SK-MEL-5 (cell line): ENCODE measurements around the gene DHRS1. TPM values are rescaled to one million over a fixed set of nuclear protein-coding genes. Genes with fewer than 3 reads are reported as not detected.

Experiments
- DNase-seq: peaks from one replicate; pipeline ENCODE4 v3.0.0-alpha.2; 2016; ENCODE audit warnings: low read depth, low spot score
- in situ Hi-C: cut with HindIII; loops from 2 replicates; pipeline ENCODE4 v1.10.0; 2016; ENCODE audit warnings: low sequenced_read_pairs, high pct_unique_total_duplicates, low pct_unique_long_range_greater_than_20kb
- polyA plus RNA-seq, 2 experiments: library from polyadenylated mRNA; depleted of rRNA; stranded (reverse); fragments of >200 nt; gene quantifications; 2 replicates each; pipeline ENCODE4 v1.2.3, GENCODE V29; 2015
- total RNA-seq: library from RNA; depleted of rRNA; stranded (reverse); fragments of >200 nt; shearing (Covaris generic); gene quantifications from 2 replicates; pipeline ENCODE4 v1.2.3, GENCODE V29; 2014; rRNA removed

Gene DHRS1
- 0.82 and 3.8 TPM in 2 replicates for total RNA-seq
- 2.8 and 5.7 TPM in 2 replicates for polyA plus RNA-seq (2015; cell fraction: cytosol; rRNA removed)
- polyA plus RNA-seq (2015; cell fraction: nucleus; rRNA removed), result 48.2 and 59.4 TPM in 2 replicates

GRCh38 chr14:24299255-24300191 lies at the start of gene DHRS1, which contains the start of gene NOP9:
Gene DHRS1 (minus strand): TSS chr14:24299780. CDS start chr14:24299106, 674 bp downstream.
Gene NOP9 (plus strand): TSS chr14:24299850. CDS start chr14:24299955, 105 bp downstream.
- peak; percentile 85 for DNase-seq
- in situ Hi-C loops, result no loop called here

GRCh38 chr14:24348186-24348585 lies 48.6 kb upstream of the DHRS1 start:
- in situ Hi-C loops, result no loop called here
- no peak for DNase-seq

GRCh38 chr14:24347134-24347533 lies 47.6 kb upstream of the DHRS1 start:
- DNase-seq, result no peak
- in situ Hi-C loops, result no loop called here

DNA sequence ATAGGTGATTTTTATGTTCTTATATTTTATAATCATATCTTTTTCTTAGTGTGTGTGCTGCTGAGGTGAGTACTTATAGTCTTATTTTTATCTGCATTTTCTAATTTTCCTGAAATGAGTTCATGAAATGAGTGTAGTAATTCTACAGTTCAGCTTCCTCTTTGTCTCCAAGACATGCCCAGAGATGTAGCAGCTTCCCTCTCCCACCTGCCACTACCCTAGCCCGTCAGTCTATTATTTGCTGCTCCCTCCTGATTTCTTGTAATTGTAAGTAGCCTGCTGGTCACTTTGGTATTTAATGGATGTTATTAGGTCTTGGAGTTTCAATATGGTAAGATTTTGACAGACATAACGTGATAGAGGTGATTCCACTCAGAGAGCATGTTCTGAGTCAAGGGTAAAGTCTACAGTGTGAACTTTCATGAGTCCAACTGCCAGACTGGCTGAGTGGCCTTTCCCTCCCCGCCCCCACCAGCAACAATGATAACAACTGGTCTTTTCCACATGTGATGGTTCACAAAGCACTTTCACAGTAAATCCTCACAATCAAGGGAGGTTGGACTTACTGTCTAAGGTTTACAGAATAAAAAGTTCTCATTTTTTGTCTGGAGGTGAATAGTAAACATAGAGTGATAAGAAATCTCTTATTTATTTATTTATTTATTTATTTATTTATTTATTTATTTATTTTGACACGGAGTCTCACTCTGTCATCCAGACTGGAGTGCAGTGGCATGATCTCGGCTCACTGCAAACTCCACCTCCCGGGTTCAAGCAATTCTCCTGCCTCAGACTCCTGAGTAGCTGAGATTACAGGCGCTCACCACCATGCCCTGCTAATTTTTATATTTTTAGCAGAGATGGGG lies 44.4 kb upstream of the DHRS1 start:
- in situ Hi-C loops, result no loop called here
- DNase-seq, result no peak

DNA sequence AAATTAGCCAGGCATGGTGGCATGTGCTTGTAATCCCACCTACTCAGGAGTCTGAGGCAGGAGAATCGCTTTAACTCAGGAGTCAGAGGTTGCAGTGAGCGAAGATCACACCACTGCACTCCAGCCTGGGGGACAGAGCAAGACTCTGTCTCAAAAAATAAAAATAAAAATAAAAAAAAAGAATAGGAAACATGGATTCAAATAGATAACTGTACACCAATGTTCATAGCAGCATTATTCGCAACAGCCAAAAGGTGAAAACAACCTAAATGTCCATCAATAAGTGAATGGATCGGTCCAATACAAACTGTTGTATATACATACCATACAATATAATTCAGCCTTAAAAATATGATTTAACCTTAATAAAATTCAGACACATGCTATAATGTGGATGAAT lies 43.3 kb upstream of the DHRS1 start:
- no peak for DNase-seq
- in situ Hi-C loops, result no loop called here

- DNase-seq, result no peak
- in situ Hi-C loops, result no loop called here
These were observed 41.0 kb upstream of the DHRS1 start for GRCh38 chr14:24340606-24341005.

DNA sequence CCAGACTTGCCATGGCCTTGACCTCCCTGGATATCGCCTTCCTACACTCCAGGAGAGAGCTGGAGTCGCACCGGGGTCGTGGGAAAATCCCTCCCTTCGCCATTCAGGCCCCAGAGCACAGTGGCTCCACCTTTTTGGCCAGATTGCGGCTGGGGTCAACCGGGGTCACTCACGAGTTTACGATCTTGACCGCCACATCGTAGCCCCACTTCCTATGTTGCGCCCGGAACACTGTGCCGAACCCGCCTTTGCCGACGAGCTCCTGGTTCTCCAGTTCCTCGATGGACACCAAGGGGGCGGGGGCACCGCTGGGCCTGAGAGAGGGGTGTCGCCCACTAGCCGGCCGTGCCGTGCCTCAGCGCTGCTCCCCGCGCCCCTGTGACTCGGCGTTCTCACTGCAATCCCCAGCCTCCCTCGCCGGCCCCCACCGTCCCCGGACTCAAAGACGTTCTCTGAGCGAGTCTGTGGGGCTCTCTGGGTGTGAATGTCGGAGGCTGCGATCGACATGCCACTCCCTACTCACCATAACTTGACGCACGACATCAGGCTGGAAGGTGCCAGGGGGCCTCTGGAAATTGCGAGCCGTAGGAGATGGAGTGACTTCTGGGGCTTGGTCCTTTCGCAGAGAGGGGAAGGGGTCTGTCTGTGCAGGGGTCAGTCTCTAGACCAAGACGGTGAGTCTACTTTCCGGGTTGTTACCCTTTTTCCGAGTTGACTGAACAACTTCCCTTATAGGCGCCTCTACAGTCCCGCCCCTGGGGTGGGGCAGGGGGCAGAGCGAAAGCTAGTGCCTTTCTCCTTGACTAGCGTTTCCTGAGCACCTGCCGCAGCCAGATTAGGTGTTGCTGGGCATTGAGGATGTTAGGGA lies 39.9 kb upstream of the DHRS1 start, which contains the start of gene RIPK3:
Gene RIPK3, minus strand, starts transcription at position 708 of the 868 bp plus-strand sequence. Its CDS starts 165 bp downstream, at position 543.
- DNase-seq, result no peak
- in situ Hi-C loops, result loop anchor here (10.0 kb wide), 1 partner anchor 85 kb away; the partner anchor contains the start of genes CBLN3 and KHNYN

DNA sequence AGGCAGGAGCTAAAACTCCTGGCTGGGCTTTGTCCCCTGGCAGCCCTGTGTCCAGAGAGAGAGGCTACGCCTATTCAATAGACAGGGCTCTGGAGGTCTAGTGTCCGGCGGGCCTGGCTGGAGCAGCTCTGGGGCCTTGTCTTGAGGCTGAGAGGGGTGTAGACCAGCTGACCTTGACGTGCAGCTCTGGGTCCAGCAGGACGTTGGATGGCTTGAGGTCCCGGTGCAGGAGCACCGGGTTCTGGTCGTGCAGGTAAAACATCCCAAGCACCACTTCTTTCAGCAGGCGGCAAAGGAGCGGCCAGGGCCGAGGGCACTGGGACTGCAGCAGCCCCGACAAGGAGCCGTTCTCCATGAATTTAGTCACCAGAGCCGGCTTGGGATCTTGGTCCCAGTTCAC lies 39.3 kb upstream of the DHRS1 start:
- no peak for DNase-seq
- in situ Hi-C loops, result loop anchor here (10.0 kb wide), 1 partner anchor 86 kb away; the partner anchor contains the start of genes CBLN3 and KHNYN

GRCh38 chr14:24337824-24338175 lies 38.2 kb upstream of the DHRS1 start:
- in situ Hi-C loops, result loop anchor here (10.0 kb wide), 1 partner anchor 87 kb away; the partner anchor contains the start of genes CBLN3 and KHNYN
- no peak for DNase-seq

GRCh38 chr14:24337144-24337823 lies 37.7 kb upstream of the DHRS1 start:
- no peak for DNase-seq
- in situ Hi-C loops, result loop anchor here (10.0 kb wide), 1 partner anchor 88 kb away; the partner anchor contains the start of genes CBLN3 and KHNYN

DNA sequence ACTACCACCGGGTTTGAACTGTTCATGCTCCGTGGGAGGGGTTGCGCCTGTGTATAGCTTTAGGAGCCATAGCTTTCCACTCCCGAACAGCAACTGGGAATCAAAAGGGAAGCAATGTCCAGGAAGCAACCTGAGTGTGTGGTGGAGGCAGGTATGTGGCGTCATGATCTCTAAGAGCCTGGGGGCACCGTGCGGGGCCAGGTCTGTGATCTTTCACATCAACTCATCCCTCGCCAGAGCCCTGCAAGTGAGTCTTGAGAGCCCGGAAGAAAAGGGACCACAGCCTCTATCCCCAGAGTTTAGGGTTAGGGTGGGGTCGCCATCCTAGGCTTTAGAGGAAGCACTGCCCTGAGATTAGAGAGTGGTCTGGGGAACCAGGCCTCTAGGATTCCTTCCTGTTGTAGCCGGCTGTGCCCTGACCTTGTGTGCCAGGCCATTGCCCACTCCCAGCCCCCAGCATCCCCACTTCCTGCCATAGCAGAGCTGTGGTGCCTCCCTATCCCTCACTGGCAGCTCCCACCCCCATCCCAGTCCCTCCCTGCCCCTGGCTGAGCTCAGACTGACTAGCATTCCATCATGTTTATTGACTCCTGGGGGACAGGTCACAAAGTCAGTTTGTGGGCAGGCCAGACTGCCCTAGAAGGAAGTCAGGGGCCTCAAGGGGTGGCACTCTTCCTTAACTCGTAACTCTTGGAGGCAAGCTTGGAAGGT lies 36.0 kb upstream of the DHRS1 start:
- DNase-seq, result no peak
- in situ Hi-C loops, result loop anchor here (10.0 kb wide), 1 partner anchor 89 kb away; the partner anchor contains the start of genes CBLN3 and KHNYN

DNA sequence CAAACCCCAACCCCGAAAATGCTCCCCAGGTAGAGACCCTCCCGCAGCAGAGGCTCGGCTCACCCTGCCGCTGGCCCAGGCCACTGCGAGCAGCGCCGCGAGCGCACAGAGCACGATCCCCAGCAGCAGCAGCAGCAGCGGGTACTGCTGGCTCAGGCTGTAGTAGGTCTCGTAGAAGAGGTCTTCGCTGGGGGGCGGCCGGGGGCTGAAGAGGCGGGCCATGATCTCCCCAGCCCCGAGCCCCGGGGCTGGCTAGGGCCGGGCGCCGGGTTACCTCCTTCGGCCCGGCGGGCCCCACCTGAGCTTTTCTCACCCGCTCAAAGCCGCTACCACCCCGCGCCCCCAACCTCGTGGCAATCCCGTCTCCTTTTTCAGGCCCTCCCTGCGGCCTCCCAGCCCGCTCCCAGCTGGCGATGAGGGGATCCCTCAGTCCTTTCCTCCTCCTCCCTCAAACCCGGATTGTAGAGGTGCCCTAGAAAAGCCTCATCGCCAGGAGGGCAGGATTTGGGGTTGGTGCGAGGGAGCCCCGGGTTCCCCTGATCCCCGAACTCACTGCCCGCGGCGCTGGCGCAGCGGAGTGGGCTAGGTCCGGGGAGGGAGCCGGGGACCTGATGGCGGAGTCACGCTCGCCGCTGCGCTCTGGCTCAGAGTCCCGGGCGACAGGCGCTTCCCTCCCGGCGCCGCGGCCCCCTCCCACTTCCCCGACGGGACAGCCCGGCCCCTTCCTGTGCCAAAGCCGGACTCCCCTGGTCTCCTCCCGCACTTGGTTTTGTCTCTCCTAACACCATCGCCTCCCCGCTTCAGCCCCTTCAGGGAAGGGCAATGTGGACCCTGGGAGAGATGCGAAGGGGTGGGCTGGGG lies 35.1 kb upstream of the DHRS1 start, which contains the start of gene ADCY4:
Gene ADCY4, minus strand, starts transcription at position 641 of the 861 bp plus-strand sequence. Its CDS starts 419 bp downstream, at position 222.
- no peak for DNase-seq
- in situ Hi-C loops, result loop anchor here (10.0 kb wide), 1 partner anchor 90 kb away; the partner anchor contains the start of genes CBLN3 and KHNYN

GRCh38 chr14:24332268-24332993 lies 32.9 kb upstream of the DHRS1 start:
- in situ Hi-C loops, result loop anchor here (10.0 kb wide), 1 partner anchor 92 kb away; the partner anchor contains the start of genes CBLN3 and KHNYN
- peak; percentile 66 for DNase-seq

DNA sequence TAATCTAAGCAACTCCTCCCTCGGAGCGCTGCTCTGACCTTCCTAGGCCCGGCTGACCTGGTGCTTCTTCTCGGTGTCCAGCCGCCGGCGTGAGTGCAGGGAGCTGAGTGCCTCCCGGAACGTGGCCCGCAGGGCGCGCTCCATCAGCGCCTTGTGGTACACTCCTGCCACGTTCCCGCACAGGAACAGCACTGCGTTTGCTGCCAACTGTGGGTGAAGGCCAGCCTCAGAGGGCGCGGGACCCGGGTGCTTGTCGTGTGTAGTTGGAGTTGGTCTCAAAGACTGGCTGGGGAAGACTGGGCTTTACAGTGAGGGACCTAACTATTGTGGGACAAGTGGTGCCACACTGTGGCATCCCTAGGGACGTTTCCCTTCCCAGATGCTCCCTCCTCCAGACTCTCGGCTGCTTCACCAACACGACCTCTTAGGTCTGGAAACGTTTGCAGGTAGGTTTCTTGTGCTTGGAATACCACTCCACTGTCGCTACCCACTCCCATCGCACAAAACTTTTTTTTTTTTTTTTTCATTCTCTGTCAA lies 32.2 kb upstream of the DHRS1 start:
- in situ Hi-C loops, result loop anchor here (10.0 kb wide), 1 partner anchor 93 kb away; the partner anchor contains the start of genes CBLN3 and KHNYN

More for the DNA sequence above, 32.2 kb upstream of the DHRS1 start:
- DNase-seq, result no peak
